DOHH2 (cell line): Measurements from ENCODE around the gene SNAI1.

ENCODE experiments used
- CTCF ChIP-seq: fragments of 200-600 bp; sonication (generic); IDR thresholded peaks from one replicate; pipeline ENCODE4 v1.5.1; 2014; ENCODE audit warnings: antibody characterized with exemption, mild to moderate bottlenecking, low read depth, low read length; ENCODE audit not compliant: poor library complexity, severe bottlenecking
- EZH2phosphoT487 ChIP-seq: fragments of 200-600 bp; sonication (generic); IDR thresholded peaks from 2 replicates; pipeline ENCODE4 v1.6.1; 2017; ENCODE audit warnings: borderline replicate concordance, mild to moderate bottlenecking, antibody characterized with exemption, low read length, moderate library complexity, mixed read lengths

GRCh38 chr20:49995586-49995985 is 12.8 kb downstream of the SNAI1 start:
- no peak for TF ChIP-seq CTCF
- TF ChIP-seq EZH2phosphoT487, result no peak
